HEK293T (cell line): ENCODE measurements around the gene TRAF3.

ENCODE experiments used
- ARNT ChIP-seq: fragments of 450-650 bp; IDR thresholded peaks from 2 replicates; pipeline ENCODE4 v1.6.1; 2017; ENCODE audit warnings: mild to moderate bottlenecking
- CTBP1 ChIP-seq: fragments of 450-650 bp; IDR thresholded peaks from 2 replicates; pipeline ENCODE4 v1.6.1; 2016; ENCODE audit warnings: borderline replicate concordance
- ELF4 ChIP-seq: fragments of 450-650 bp; IDR thresholded peaks from 2 replicates; pipeline ENCODE4 v1.6.1; 2017; ENCODE audit warnings: antibody characterized with exemption
- FOXM1 ChIP-seq: fragments of 450-650 bp; IDR thresholded peaks from 2 replicates; pipeline ENCODE4 v1.6.1; 2017; ENCODE audit warnings: mild to moderate bottlenecking, borderline replicate concordance
- SP1 ChIP-seq: fragments of 450-650 bp; IDR thresholded peaks from 2 replicates; pipeline ENCODE4 v1.6.1; 2017
- SUZ12 ChIP-seq: fragments of 450-650 bp; IDR thresholded peaks from 2 replicates; pipeline ENCODE4 v1.6.1; 2016; ENCODE audit warnings: mild to moderate bottlenecking
- TARDBP ChIP-seq: fragments of 450-650 bp; IDR thresholded peaks from 2 replicates; pipeline ENCODE4 v1.6.1; 2016
- TF ChIP-seq, protein P1 (sequence below): fragments of 450-650 bp; IDR thresholded peaks from 2 replicates; pipeline ENCODE4 v1.6.1; 2016

DNA sequence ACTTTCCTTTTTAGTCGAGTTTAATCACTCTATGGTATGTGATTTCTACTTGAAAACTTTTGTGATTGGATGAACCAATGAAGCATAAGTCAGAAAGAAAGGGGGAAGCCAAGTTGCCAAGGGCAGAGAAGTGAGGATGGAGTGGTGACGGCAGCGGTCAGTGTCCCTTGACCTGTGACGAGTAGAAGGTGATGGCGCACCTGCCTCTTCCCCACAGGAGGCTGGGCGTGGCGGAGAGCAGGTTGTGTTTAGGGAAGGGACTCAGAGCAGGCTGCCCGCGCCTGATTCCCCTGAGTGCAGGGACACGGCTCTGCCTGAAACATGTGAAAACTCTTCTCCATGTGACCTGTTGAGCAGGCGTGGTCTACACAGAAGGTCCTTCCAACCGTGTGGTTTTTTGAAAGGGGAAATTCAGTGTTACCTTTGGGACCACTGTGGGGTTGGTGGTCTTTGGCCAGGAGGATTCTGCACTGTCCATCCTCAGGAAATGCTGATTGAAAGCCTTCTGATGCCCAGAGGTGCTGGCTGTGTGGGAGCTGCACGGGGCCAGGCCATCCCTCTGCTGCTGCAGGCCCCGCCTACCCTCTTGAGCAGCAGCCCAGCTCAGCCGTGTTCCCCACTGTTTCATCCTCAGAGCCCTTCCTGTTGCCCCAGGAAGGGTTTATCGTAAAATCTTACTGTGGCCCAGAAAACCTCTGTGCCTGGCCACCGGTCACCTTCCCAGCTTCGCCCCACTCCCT, 121.7 kb downstream of the TRAF3 start:
- TF ChIP-seq SP1 (no peak), ELF4 (no peak), SUZ12 (no peak), FOXM1 (no peak), TARDBP (no peak), ARNT (no peak), CTBP1 (no peak)
- TF ChIP-seq, protein P1, sequence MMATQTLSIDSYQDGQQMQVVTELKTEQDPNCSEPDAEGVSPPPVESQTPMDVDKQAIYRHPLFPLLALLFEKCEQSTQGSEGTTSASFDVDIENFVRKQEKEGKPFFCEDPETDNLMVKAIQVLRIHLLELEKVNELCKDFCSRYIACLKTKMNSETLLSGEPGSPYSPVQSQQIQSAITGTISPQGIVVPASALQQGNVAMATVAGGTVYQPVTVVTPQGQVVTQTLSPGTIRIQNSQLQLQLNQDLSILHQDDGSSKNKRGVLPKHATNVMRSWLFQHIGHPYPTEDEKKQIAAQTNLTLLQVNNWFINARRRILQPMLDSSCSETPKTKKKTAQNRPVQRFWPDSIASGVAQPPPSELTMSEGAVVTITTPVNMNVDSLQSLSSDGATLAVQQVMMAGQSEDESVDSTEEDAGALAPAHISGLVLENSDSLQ = no peak
